Erythroblast (primary cell): ENCODE data around the gene HEATR3.

Experiments used
- DNase-seq, 2 experiments: peaks; one replicate each; lab custom pipeline; 2025; lab: John Stamatoyannopoulos, UW
- GATA1 ChIP-seq: IDR thresholded peaks from 2 replicates; pipeline ENCODE4 v1.6.1; 2011; ENCODE audit warnings: low read depth, mild to moderate bottlenecking, control low read depth, low read length, moderate library complexity
- POLR2A ChIP-seq: IDR thresholded peaks from 2 replicates; pipeline ENCODE4 v1.6.1; 2011; ENCODE audit warnings: mild to moderate bottlenecking, low read length

HEATR3 gene

DNA sequence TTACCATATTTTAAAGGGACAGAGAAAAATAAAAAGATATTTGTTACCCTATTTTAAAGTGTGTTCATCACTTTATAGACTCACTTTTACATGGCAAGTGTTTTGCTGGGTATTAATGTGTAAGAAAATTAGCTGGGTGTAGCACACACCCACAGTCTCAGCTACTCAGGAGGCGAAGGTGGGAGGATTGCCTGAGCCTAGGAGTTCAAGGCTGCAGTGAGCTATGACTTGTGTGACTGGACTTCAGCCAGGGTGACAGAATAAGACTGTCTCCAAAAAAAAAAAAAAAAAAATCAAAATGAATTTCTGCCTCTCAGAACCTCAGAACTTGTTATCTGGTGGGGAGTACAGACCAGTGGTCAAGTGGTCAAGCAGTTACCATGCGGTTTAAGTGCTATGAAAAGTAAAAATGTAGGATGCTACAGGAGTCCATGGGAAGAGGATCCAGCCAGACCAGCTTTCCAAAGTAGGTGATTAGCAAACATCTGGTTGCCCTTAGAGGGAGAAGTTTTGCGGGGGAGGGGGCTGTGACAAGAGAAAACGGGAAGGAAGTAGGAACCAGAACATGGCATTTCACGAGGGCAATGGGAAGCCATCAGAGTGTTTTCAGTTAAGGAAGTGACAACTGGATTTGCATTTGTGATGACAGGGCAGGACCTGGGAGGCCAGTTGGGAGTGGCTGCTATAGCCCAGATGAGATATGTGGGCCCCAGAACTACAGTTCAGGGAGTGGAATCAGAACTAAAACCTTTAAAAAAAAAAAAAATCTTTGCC, 26.8 kb upstream of the HEATR3 start:
- DNase-seq: peak; percentile 19 to 58
- TF ChIP-seq GATA1 (no peak), POLR2A (no peak)

DNA sequence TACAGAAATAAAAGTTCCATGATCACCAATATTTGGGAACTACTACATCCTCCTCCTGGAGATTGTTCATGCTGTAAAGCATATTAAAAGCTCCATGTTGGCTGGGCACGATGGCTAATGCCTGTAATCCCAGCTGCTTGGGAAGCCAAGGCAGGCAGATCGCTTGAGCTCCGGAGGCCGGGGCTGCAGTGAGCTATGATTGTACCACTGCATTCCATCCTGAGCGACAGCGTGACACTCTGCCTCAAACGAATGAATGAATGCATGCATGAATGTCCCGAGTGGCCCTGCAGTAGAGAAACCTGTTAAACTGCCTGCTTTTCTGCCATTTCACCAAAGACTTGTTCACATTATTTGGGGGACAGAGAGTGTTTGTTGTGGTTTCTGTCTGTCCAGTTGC, 25.8 kb upstream of the HEATR3 start:
- no peak for DNase-seq
- no peak for TF ChIP-seq GATA1
- TF ChIP-seq POLR2A: no peak

GRCh38 chr16:50040710-50041109, 25.1 kb upstream of the HEATR3 start:
- TF ChIP-seq GATA1 (no peak), POLR2A (no peak)
- DNase-seq: no peak

DNA sequence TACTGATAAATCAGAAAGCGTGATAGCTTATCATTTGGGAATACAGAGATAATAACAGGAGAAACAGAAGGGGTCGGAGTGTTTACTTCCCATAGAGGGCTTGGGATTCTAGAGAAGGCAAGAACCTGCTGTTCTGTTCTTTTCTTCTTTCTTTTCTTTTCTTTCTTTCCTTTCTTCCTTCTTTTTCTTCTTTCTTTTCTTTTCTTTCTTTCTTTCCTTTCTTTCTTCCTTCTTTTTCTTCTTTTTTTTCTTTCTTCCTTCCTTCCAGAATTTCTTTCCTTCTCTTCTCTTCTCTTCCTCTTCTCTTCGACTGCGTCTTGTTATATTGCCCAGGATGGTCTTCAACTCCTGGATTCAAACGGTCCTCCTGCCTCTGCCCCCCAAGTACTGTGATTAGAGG, 22.4 kb upstream of the HEATR3 start:
- DNase-seq: no peak
- no peak for TF ChIP-seq GATA1
- TF ChIP-seq POLR2A: no peak

- TF ChIP-seq POLR2A (no peak), GATA1 (no peak)
- DNase-seq: no peak
Observed at GRCh38 chr16:50045412-50045811, 20.4 kb upstream of the HEATR3 start.

DNA sequence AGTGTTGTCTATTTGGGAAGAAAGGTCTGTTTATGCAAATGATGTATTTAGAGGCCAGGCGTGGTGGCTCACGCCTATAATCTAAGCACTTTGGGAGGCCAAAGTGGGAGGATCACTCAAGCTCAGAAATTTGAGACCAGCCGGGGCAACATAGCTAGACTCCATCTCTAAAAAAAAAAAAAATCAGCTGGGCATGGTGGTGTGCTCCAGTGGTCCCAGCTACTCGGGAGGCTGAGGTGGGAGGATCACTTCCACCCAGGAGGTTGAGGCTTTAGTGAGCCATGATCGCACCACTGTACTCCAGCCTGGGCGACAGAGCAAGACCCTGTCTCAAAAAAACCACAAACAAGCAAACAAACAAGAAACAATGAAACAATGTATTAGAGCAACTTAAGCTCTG, 18.9 kb upstream of the HEATR3 start:
- no peak for DNase-seq
- TF ChIP-seq POLR2A (no peak), GATA1 (no peak)

DNA sequence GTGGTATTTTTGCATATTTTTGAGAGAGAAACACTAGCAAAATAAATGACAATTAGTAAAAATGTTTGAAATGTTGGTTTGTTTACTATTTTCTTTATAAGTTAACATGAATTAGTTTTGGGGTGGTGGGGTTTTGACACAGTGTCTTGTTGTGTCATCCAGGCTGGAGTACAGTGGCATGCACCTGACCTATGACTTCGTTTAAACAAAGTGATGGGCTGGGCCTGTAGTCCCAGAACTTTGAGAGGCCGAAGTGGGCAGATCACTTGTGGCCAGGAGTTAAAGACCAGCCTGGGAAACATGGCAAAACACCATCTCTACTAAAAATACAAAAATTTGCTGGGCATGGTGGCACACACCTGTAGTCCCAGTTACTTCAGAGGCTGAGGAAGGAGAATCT, 17.9 kb upstream of the HEATR3 start:
- no peak for TF ChIP-seq GATA1
- no peak for TF ChIP-seq POLR2A
- no peak for DNase-seq

- no peak for DNase-seq
- TF ChIP-seq GATA1: no peak
- TF ChIP-seq POLR2A: no peak
Observed at GRCh38 chr16:50050802-50051201, 15.0 kb upstream of the HEATR3 start.

GRCh38 chr16:50056226-50056625, 9.5 kb upstream of the HEATR3 start:
- TF ChIP-seq GATA1 (no peak), POLR2A (no peak)

GRCh38 chr16:50058091-50058771, 7.5 kb upstream of the HEATR3 start:
- DNase-seq: no peak
- TF ChIP-seq POLR2A: no peak
- TF ChIP-seq GATA1: no peak

More at GRCh38 chr16:50056226-50056625, 9.5 kb upstream of the HEATR3 start:
- no peak for DNase-seq

- TF ChIP-seq GATA1 (no peak), POLR2A (no peak)
- DNase-seq: no peak
Observed at GRCh38 chr16:50059111-50059510, 6.7 kb upstream of the HEATR3 start.

DNA sequence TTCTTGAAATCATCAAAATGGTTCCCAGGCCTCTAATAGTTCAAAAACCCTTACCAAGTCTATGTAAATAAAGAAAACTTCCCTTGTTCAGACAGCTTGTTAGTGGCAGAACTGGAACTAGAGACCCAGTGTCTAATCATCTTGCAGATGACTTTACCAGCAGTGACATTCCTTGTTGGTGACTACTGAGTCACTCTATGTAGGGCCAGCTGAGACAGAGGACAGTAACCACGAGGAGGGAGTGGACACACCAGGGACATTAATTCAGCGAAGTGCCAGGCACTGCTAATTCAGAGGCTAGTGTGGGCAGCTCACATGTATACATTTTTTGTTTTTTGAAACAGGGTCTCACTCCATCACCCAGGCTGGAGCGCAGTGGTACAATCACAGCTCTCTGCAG, 6.1 kb upstream of the HEATR3 start:
- TF ChIP-seq GATA1 (no peak), POLR2A (no peak)
- no peak for DNase-seq

GRCh38 chr16:50061326-50061725, 4.4 kb upstream of the HEATR3 start:
- TF ChIP-seq POLR2A: no peak
- no peak for TF ChIP-seq GATA1

DNA sequence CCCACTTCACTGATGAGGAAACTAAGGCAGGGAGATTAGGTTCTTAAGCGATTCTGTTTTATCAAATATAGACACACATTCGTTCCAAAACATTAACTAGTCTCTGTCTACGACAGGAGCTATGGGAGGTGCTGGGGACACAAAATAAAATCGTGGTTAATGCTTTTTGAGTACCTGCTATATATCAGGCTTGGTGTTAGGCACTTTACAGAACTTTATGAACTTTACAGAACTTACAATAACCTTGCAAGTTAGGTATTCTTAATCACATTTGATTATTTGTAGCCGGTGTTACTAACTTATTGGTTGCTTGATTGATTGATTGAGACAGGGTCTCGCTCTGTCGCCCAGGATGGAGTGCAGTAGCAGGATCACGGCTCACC, 538 bp upstream of the HEATR3 start:
- no peak for TF ChIP-seq GATA1
- TF ChIP-seq POLR2A: no peak
- DNase-seq: peak in 1 of 2 experiments; percentile 34

More at GRCh38 chr16:50061326-50061725, 4.4 kb upstream of the HEATR3 start:
- peak in 1 of 2 experiments; percentile 29 for DNase-seq
